Body of pancreas (tissue), 4 donors: ENCODE data around the gene MYO1C. TPM values are rescaled to one million over a fixed set of nuclear protein-coding genes. Genes with fewer than 3 reads are reported as not detected.
"Not testable (repeated sequence)": the region's sequence is repeated elsewhere in the genome, so short reads cannot be mapped to it uniquely, and the experiment has no call there.

ENCODE experiments used
- ATAC-seq: fragments of 150-250 bp; one replicate; pipeline ENCODE4 v1.9.1; 2016
- DNase-seq, 4 donors: peaks; one replicate each; pipeline ENCODE4 v3.0.0-alpha.2; 2019
- H3K27ac ChIP-seq, 4 donors: fragments of 200-600 bp; sonication (generic); 1 replicate in 3 of 4; 2 replicates in 1 of 4; pipeline versions ENCODE4 v1.5.1 to v1.6.1; 2016 to 2019; ENCODE audit warnings: mild to moderate bottlenecking in 1 of 4, mixed read lengths in 1 of 4, moderate library complexity in 1 of 4
- H3K27me3 ChIP-seq, 2 donors: fragments of 200-600 bp; sonication (generic); one replicate each; pipeline ENCODE4 v1.6.0; 2016; ENCODE audit warnings: mild to moderate bottlenecking in 1 of 2
- H3K36me3 ChIP-seq, 2 donors: fragments of 200-600 bp; sonication (generic); replicated peaks in 1 of 2; 2 replicates each; pipeline ENCODE4 v1.5.1; 2016; ENCODE audit warnings: low read depth in 2 of 2; ENCODE audit not compliant: insufficient read depth in 1 of 2
- H3K4me1 ChIP-seq: fragments of 200-600 bp; sonication (generic); one replicate; pipeline ENCODE4 v1.6.0; 2016
- H3K4me3 ChIP-seq, 2 donors: fragments of 200-600 bp; sonication (generic); 1 replicate in 1 of 2; 2 replicates in 1 of 2; pipeline ENCODE4 v1.5.1; 2016 to 2019
- H3K9me3 ChIP-seq, 3 donors: fragments of 200-600 bp; sonication (generic); 1 replicate in 2 of 3; 2 replicates in 1 of 3; pipeline ENCODE4 v1.5.1; 2016
- POLR2A ChIP-seq, 3 donors: fragments of 450-650 bp; IDR thresholded peaks; one replicate each; pipeline ENCODE4 v1.6.1; 2016; ENCODE audit warnings: antibody characterized with exemption in 3 of 3, mild to moderate bottlenecking in 2 of 3
- WGBS, 2 donors: methylation state at CpG; one replicate each; pipeline ENCODE4 v1.1.5; 2017; 5-methylcytosine and 5-hydroxymethylcytosine counted together
- intact Hi-C: fragments of 100-400 bp; cut with DNase I; formaldehyde crosslinking; loops from one replicate; pipeline ENCODE4 v1.15.1; 2023
- total RNA-seq, 2 donors: library from RNA; depleted of rRNA; stranded (reverse); fragments of >200 nt; gene quantifications; one replicate each; pipeline ENCODE4 v1.1.0, GENCODE V29; 2016
- TF ChIP-seq, protein P1 (sequence below), 7 experiments: fragments of 450-650 bp in 4 of 7; fragments of 200-600 bp in 3 of 7; sonication (generic) in 3 of 7; IDR thresholded peaks; one replicate each; pipeline ENCODE4 v1.5.1; 2016 to 2019; ENCODE audit warnings: antibody characterized with exemption in 7 of 7

The MYO1C gene
- total RNA-seq, 2 donors from 2014 or later, result 77.3 to 94.6 TPM

DNA sequence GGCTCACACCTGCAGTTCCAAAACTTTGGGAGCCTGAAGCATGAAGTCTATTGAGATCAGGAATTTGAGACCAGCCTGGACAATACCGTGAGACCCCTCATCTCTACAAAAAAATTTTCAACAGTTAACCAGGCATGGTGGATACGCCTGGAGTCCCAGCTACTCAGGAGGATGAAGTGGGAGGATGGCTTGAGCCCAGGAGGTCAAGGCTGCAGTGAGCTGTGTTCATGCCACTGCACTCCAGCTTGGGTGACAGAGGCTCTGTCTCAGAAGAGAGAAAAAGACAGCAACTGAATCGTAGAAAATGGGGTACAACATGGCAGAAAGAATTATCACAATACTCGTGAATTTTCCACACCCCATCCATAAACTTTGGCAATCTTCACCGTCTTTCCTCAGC lies 39.6 kb downstream of the MYO1C start:
- Histone ChIP-seq H3K4me1 (peaks cover 46% of the 10 kb centered on the region), H3K27me3 (no peaks in the 10 kb centered on the region)

DNA sequence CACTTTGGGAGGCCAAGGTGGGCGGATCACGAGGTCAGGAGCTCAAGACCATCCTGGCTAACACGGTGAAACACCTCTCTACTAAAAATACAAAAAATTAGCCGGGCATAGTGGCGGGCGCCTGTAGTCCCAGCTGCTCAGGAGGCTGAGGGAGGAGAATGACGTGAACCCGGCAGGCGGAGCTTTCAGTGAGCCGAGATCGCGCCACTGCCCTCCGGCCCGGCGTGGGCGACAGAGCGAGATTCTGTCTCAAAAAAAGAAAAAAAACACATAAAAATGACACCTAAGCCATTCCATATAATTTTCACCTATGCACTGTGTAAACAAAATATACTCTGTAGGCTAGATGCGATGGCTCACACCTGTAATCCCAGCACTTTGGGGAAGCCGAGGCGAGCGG lies 42.2 kb downstream of the MYO1C start:
- H3K9me3 ChIP-seq, DNase-seq, intact Hi-C loops, H3K27me3 ChIP-seq, ATAC-seq, H3K4me3 ChIP-seq, H3K27ac ChIP-seq, H3K36me3 ChIP-seq: not testable (repeated sequence)
- WGBS, 2 donors, result 94 to 96% methylated on average over 20 to 21 of the region's 21 CpGs
- H3K4me1 ChIP-seq, result peaks cover 38% of the 10 kb centered on the region

More for the DNA sequence above, 39.6 kb downstream of the MYO1C start:
- no peaks in the 10 kb centered on the region for H3K9me3 ChIP-seq
- H3K27ac ChIP-seq, result peak overlapping the region in 1 of 4 donors; percentile 5
- H3K4me3 ChIP-seq, result no peak overlapping the region
- DNase-seq (no peak), ATAC-seq (no peak)
- H3K36me3 ChIP-seq, result no peaks in the 10 kb centered on the region
- intact Hi-C loops, result no loop called here
- no peak for TF ChIP-seq POLR2A (IDR thresholded peaks at IDR 0.05)
- TF ChIP-seq, protein P1, sequence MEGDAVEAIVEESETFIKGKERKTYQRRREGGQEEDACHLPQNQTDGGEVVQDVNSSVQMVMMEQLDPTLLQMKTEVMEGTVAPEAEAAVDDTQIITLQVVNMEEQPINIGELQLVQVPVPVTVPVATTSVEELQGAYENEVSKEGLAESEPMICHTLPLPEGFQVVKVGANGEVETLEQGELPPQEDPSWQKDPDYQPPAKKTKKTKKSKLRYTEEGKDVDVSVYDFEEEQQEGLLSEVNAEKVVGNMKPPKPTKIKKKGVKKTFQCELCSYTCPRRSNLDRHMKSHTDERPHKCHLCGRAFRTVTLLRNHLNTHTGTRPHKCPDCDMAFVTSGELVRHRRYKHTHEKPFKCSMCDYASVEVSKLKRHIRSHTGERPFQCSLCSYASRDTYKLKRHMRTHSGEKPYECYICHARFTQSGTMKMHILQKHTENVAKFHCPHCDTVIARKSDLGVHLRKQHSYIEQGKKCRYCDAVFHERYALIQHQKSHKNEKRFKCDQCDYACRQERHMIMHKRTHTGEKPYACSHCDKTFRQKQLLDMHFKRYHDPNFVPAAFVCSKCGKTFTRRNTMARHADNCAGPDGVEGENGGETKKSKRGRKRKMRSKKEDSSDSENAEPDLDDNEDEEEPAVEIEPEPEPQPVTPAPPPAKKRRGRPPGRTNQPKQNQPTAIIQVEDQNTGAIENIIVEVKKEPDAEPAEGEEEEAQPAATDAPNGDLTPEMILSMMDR (IDR thresholded peaks at IDR 0.05), result no peak
- WGBS, 2 donors, result 45 to 53% methylated on average over 5 of the region's 5 CpGs

- intact Hi-C loops, result no loop called here
- DNase-seq (no peak), ATAC-seq (no peak)
- H3K4me3 ChIP-seq, result no peak overlapping the region
- 81 to 85% methylated on average over 5 of the region's 5 CpGs for WGBS, 2 donors
- no peak overlapping the region for H3K27ac ChIP-seq
- no peaks in the 10 kb centered on the region for H3K36me3 ChIP-seq
- peaks cover 31% of the 10 kb centered on the region for H3K4me1 ChIP-seq
- no peaks in the 10 kb centered on the region for H3K9me3 ChIP-seq
- H3K27me3 ChIP-seq, result no peaks in the 10 kb centered on the region
- TF ChIP-seq, protein P1 (IDR thresholded peaks at IDR 0.05), result no peak
- no peak for TF ChIP-seq POLR2A (IDR thresholded peaks at IDR 0.05)
Measured at GRCh38 chr17:1449412-1449967, 43.0 kb downstream of the MYO1C start.

DNA sequence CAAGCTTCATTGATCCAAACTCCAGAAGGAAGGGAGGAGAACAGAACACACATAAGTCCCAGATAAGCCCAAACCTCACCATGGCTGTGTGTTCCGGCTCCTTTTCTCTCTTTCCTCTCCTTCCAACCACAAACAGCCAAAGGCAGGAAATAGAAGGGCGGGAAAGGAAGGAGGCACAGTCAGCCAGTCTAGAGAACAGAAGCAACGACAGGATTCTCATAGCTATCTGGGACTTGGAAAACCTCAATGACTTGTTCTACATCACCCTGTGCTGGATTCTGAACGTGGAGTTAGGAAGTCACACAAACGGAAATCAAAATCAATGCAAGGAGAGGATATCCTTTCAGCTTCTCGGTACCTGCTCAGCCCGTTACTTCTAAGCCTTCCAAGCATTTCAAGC lies 45.4 kb downstream of the MYO1C start:
- Histone ChIP-seq H3K4me3 (no peak overlapping the region), H3K27me3 (no peaks in the 10 kb centered on the region), H3K4me1 (peaks cover 8% of the 10 kb centered on the region), H3K36me3 (no peaks in the 10 kb centered on the region), H3K9me3 (no peaks in the 10 kb centered on the region), H3K27ac (peak overlapping the region in 1 of 4 donors; percentile 28)
- no peak for DNase-seq
- TF ChIP-seq POLR2A (IDR thresholded peaks at IDR 0.05), result no peak
- TF ChIP-seq, protein P1 (IDR thresholded peaks at IDR 0.05), result no peak
- ATAC-seq, result no peak
- 57 to 87% methylated on average over 7 of the region's 7 CpGs for WGBS, 2 donors
- intact Hi-C loops, result no loop called here

- intact Hi-C loops, result no loop called here
- 90 to 92% methylated on average over 12 of the region's 12 CpGs for WGBS, 2 donors
- no peaks in the 10 kb centered on the region for H3K27me3 ChIP-seq
- peaks cover 5% of the 10 kb centered on the region for H3K4me1 ChIP-seq
- no peak overlapping the region for H3K4me3 ChIP-seq
- H3K27ac ChIP-seq, result no peak overlapping the region
- ATAC-seq, result no peak
- H3K36me3 ChIP-seq, result no peaks in the 10 kb centered on the region
- no peak for TF ChIP-seq POLR2A (IDR thresholded peaks at IDR 0.05)
- TF ChIP-seq, protein P1 (IDR thresholded peaks at IDR 0.05), result no peak
- no peak for DNase-seq
- H3K9me3 ChIP-seq, result no peaks in the 10 kb centered on the region
Measured at GRCh38 chr17:1446201-1446600, 46.3 kb downstream of the MYO1C start.

DNA sequence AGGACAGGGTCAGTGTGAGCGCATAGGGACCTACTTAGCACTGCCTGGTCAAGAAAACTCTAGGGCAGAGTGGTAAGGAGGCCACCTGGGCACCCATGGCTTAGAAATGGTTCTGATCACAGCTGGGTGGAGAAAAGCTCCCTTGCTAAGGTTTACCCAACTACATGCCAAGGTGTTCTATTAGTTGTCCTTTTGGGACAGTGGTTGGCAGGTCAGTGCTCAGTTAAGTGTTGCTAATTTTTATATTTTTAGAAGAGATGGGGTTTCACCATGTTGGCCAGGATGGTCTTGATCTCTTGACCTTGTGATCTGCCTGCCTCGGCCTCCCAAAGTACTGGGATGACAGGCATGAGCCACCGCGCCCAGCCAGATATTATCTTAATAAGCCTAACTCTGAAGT lies 46.8 kb downstream of the MYO1C start:
- DNase-seq, H3K9me3 ChIP-seq, H3K4me3 ChIP-seq, ATAC-seq, H3K4me1 ChIP-seq, intact Hi-C loops, H3K36me3 ChIP-seq, H3K27ac ChIP-seq, H3K27me3 ChIP-seq: not testable (repeated sequence)
- WGBS, 2 donors, result 74 to 92% methylated on average over 3 to 4 of the region's 4 CpGs

DNA sequence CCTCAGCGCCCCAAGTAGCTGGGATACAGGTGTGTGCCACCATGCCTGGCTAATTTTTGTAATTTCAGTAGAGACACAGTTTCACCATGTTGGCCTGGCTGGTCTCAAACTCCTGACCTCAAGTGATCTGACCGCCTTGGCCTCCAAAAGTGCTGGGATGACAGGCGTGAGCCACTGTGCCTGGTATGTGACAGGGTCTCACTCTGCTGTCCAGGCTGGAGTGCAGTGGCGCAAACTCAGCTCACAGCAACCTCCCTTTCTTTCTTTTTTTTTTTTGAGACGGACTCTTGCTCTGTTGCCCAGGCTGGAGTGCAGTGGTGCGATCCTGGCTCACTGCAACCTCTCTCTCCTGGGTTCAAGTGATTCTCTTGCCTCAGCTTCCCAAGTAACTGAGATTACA lies 49.8 kb downstream of the MYO1C start:
- H3K4me1 ChIP-seq, H3K4me3 ChIP-seq, ATAC-seq, DNase-seq, H3K36me3 ChIP-seq, H3K27ac ChIP-seq, intact Hi-C loops, H3K9me3 ChIP-seq, H3K27me3 ChIP-seq: not testable (repeated sequence)
- 98% methylated on average over 6 of the region's 6 CpGs for WGBS, 2 donors
